HEK293 (cell line): ENCODE results near the gene RNF212.

Experiments used
- CTCF ChIP-seq: fragments of 450-650 bp; formaldehyde crosslinking; IDR thresholded peaks from 2 replicates; pipeline ENCODE4 v1.5.1; 2016; ENCODE audit warnings: missing biosample characterization, missing genetic modification characterization
- REST ChIP-seq: fragments of 450-650 bp; formaldehyde crosslinking; IDR thresholded peaks from 2 replicates; pipeline ENCODE4 v1.5.1; 2016; ENCODE audit warnings: missing biosample characterization, missing genetic modification characterization
- TCF7L2 ChIP-seq: IDR thresholded peaks from 2 replicates; pipeline ENCODE4 v1.6.1; 2011; ENCODE audit warnings: low read depth, mild to moderate bottlenecking, inconsistent platforms, low read length, moderate library complexity, borderline replicate concordance
- ZNF274 ChIP-seq, 2 experiments: fragments of 200-500 bp in 1 of 2; fragments of 450-650 bp in 1 of 2; sonication (Bioruptor generic) in 1 of 2; formaldehyde crosslinking in 1 of 2; IDR thresholded peaks; 2 replicates each; pipeline versions ENCODE4 v1.5.1 to v1.6.1; 2014 to 2016; ENCODE audit warnings: borderline replicate concordance in 1 of 2, inconsistent platforms in 1 of 2, low read length in 1 of 2, missing biosample characterization in 1 of 2, missing genetic modification characterization in 1 of 2

GRCh38 chr4:1082215-1083182 lies 30.9 kb downstream of the RNF212 start:
- TF ChIP-seq ZNF274 (IDR thresholded peaks at IDR 0.05; ENCODE audit: low read length) (no peak), ZNF274 (tag by site-specific recombination; IDR thresholded peaks at IDR 0.05; ENCODE audit: borderline replicate concordance) (no peak), TCF7L2 (no peak), REST (tag by site-specific recombination) (no peak), CTCF (tag by site-specific recombination) (no peak)
